ENCODE results near the gene ZSCAN30.
A peak's percentile ranks its signal among the peaks of the same experiment; 100 is the strongest.

ZSCAN30 gene

GRCh38 chr18:35248429-35248828 is 41.6 kb downstream of the ZSCAN30 start:
- H3K4me3 ChIP-seq (ENCODE audit: low read depth, low read length), result no peak overlapping the region
- TF ChIP-seq MAX (IDR thresholded peaks at IDR 0.05; ENCODE audit: low read depth, low read length), result no peak
- no peak for TF ChIP-seq POLR2A (IDR thresholded peaks at IDR 0.05; ENCODE audit: extremely low read depth, insufficient read length)
- no peak for TF ChIP-seq MYC (IDR thresholded peaks at IDR 0.05; ENCODE audit: low read depth, low read length)
- no peak for TF ChIP-seq CTCF (IDR thresholded peaks at IDR 0.05; ENCODE audit: low read depth, low read length)
- DNase-seq (ENCODE audit: low read depth), result no peak

- H3K4me3 ChIP-seq (ENCODE audit: low read depth, low read length), result no peak overlapping the region
- peak; percentile 55 for DNase-seq (ENCODE audit: low read depth)
- TF ChIP-seq CTCF (IDR thresholded peaks at IDR 0.05; ENCODE audit: low read depth, low read length) (no peak), MYC (IDR thresholded peaks at IDR 0.05; ENCODE audit: low read depth, low read length) (no peak), MAX (IDR thresholded peaks at IDR 0.05; ENCODE audit: low read depth, low read length) (no peak), POLR2A (IDR thresholded peaks at IDR 0.05; ENCODE audit: extremely low read depth, insufficient read length) (no peak)
Measured at GRCh38 chr18:35247412-35248249, 42.4 kb downstream of the ZSCAN30 start.

- TF ChIP-seq MYC (IDR thresholded peaks at IDR 0.05; ENCODE audit: low read depth, low read length) (no peak), POLR2A (IDR thresholded peaks at IDR 0.05; ENCODE audit: extremely low read depth, insufficient read length) (no peak), CTCF (IDR thresholded peaks at IDR 0.05; ENCODE audit: low read depth, low read length) (no peak), MAX (IDR thresholded peaks at IDR 0.05; ENCODE audit: low read depth, low read length) (no peak)
- DNase-seq (ENCODE audit: low read depth), result no peak
- no peak overlapping the region for H3K4me3 ChIP-seq (ENCODE audit: low read depth, low read length)
Measured at GRCh38 chr18:35246831-35247230, 43.2 kb downstream of the ZSCAN30 start.

- DNase-seq (ENCODE audit: low read depth), result no peak
Measured at GRCh38 chr18:35245719-35246317, 44.2 kb downstream of the ZSCAN30 start.

GRCh38 chr18:35244671-35245070 is 45.4 kb downstream of the ZSCAN30 start:
- TF ChIP-seq MAX (IDR thresholded peaks at IDR 0.05; ENCODE audit: low read depth, low read length) (no peak), CTCF (IDR thresholded peaks at IDR 0.05; ENCODE audit: low read depth, low read length) (no peak), MYC (IDR thresholded peaks at IDR 0.05; ENCODE audit: low read depth, low read length) (no peak), POLR2A (IDR thresholded peaks at IDR 0.05; ENCODE audit: extremely low read depth, insufficient read length) (no peak)
- no peak for DNase-seq (ENCODE audit: low read depth)
- no peak overlapping the region for H3K4me3 ChIP-seq (ENCODE audit: low read depth, low read length)

More at GRCh38 chr18:35245719-35246317, 44.2 kb downstream of the ZSCAN30 start:
- no peak overlapping the region for H3K4me3 ChIP-seq (ENCODE audit: low read depth, low read length)
- TF ChIP-seq CTCF (IDR thresholded peaks at IDR 0.05; ENCODE audit: low read depth, low read length) (no peak), MAX (IDR thresholded peaks at IDR 0.05; ENCODE audit: low read depth, low read length) (no peak), POLR2A (IDR thresholded peaks at IDR 0.05; ENCODE audit: extremely low read depth, insufficient read length) (no peak), MYC (IDR thresholded peaks at IDR 0.05; ENCODE audit: low read depth, low read length) (no peak)
